Sigmoid colon (tissue), 7 donors: ENCODE results near the gene NT5C1B. TPM values are rescaled to one million over a fixed set of nuclear protein-coding genes. Genes with fewer than 3 reads are reported as not detected.

Source experiments
- DNase-seq: peaks from one replicate; pipeline ENCODE4 v3.0.0-alpha.2; 2019
- H3K27ac ChIP-seq, 4 donors: fragments of 200-600 bp; sonication (generic); one replicate each; pipeline ENCODE4 v1.5.1; 2016 to 2019; ENCODE audit warnings: mild to moderate bottlenecking in 1 of 4
- H3K27me3 ChIP-seq, 3 donors: fragments of 200-600 bp; sonication (generic); one replicate each; pipeline ENCODE4 v1.5.1; 2019; ENCODE audit warnings: mild to moderate bottlenecking in 1 of 3
- H3K36me3 ChIP-seq, 4 donors: fragments of 200-600 bp; sonication (generic); one replicate each; pipeline ENCODE4 v1.5.1; 2016 to 2019
- H3K4me1 ChIP-seq, 4 donors: fragments of 200-600 bp; sonication (generic); one replicate each; pipeline ENCODE4 v1.5.1; 2017 to 2019
- H3K4me3 ChIP-seq, 4 donors: fragments of 200-600 bp; sonication (generic); one replicate each; pipeline ENCODE4 v1.5.1; 2017 to 2019; ENCODE audit warnings: mild to moderate bottlenecking in 2 of 4, moderate library complexity in 1 of 4
- H3K9me3 ChIP-seq, 4 donors: fragments of 200-600 bp in 3 of 4; sonication (generic) in 3 of 4; one replicate each; pipeline versions ENCODE4 v1.5.1 to v1.6.1; 2013 to 2019
- CTCF ChIP-seq, 4 experiments: fragments of 450-650 bp in 3 of 4; fragments of 200-600 bp in 1 of 4; IDR thresholded peaks; one replicate each; pipeline ENCODE4 v1.5.1; 2016 to 2019; ENCODE audit warnings: antibody characterized with exemption in 4 of 4, mild to moderate bottlenecking in 3 of 4, moderate library complexity in 2 of 4
- EP300 ChIP-seq, 4 donors: sonication (generic); formaldehyde crosslinking; IDR thresholded peaks; one replicate each; pipeline ENCODE4 v1.6.1; 2017; ENCODE audit warnings: antibody characterized with exemption in 4 of 4
- POLR2A ChIP-seq, 2 donors: fragments of 450-650 bp; IDR thresholded peaks; one replicate each; pipeline ENCODE4 v1.6.1; 2016; ENCODE audit warnings: antibody characterized with exemption in 2 of 2, mild to moderate bottlenecking in 2 of 2, moderate library complexity in 2 of 2
- POLR2AphosphoS5 ChIP-seq, 4 donors: sonication (generic); formaldehyde crosslinking; IDR thresholded peaks; one replicate each; pipeline ENCODE4 v1.6.1; 2017; ENCODE audit warnings: antibody characterized with exemption in 4 of 4
- WGBS, 2 donors: extraction: QIAGEN DNeasy Blood & Tissue Kit; methylation state at CpG; one replicate each; pipeline ENCODE4 v1.1.7; 2013; 5-methylcytosine and 5-hydroxymethylcytosine counted together
- intact Hi-C: fragments of 100-400 bp; cut with DNase I; formaldehyde crosslinking; loops from one replicate; pipeline ENCODE4 v1.15.1; 2023
- polyA plus RNA-seq, 3 donors: library from polyadenylated mRNA; stranded (reverse); fragments of 200-250 nt; gene quantifications; one replicate each; pipeline ENCODE4 v1.2.3, GENCODE V29; 2013
- total RNA-seq, 4 donors: library from RNA; depleted of rRNA; stranded (reverse); fragments of >200 nt; gene quantifications; one replicate each; pipeline ENCODE4 v1.1.0, GENCODE V29; 2016
- donor health status: healthy with polysubstance abuse.
- donor health status: Bipolar disorder and iron deficiency.
- donor health status: healthy.

NT5C1B gene
- total and polyA plus RNA-seq, 7 donors, result not detected

GRCh38 chr2:18552351-18553077 lies 36.9 kb downstream of the NT5C1B start:
- Histone ChIP-seq H3K9me3 (no peaks in the 10 kb centered on the region), H3K36me3 (peaks cover 0 to 16% (median 6%) of the 10 kb centered on the region in 4 donors), H3K4me1 (peaks cover 0 to 17% (median 8%) of the 10 kb centered on the region in 4 donors), H3K27me3 (no peaks in the 10 kb centered on the region), H3K4me3 (no peak overlapping the region), H3K27ac (no peak overlapping the region)
- 86 to 93% methylated on average over 3 of the region's 3 CpGs for WGBS, 2 donors
- intact Hi-C loops, result loop anchor here (10.0 kb wide), 1 partner anchor 1352 kb away; the partner anchor contains the start of gene TTC32
- TF ChIP-seq CTCF (IDR thresholded peaks at IDR 0.05) (no peak), EP300 (IDR thresholded peaks at IDR 0.05) (no peak), POLR2A (IDR thresholded peaks at IDR 0.05) (no peak), POLR2AphosphoS5 (IDR thresholded peaks at IDR 0.05) (no peak)
- no peak for DNase-seq

- H3K36me3 ChIP-seq, result peaks cover 0 to 16% (median 6%) of the 10 kb centered on the region in 4 donors
- H3K4me3 ChIP-seq, result no peak overlapping the region
- intact Hi-C loops, result loop anchor here (10.0 kb wide), 1 partner anchor 1353 kb away; the partner anchor contains the start of gene TTC32
- peaks cover 0 to 18% (median 11%) of the 10 kb centered on the region in 4 donors for H3K4me1 ChIP-seq
- DNase-seq, result no peak
- H3K27me3 ChIP-seq, result no peaks in the 10 kb centered on the region
- WGBS, 2 donors, result 88 to 90% methylated on average over 2 of the region's 2 CpGs
- no peaks in the 10 kb centered on the region for H3K9me3 ChIP-seq
- H3K27ac ChIP-seq, result no peak overlapping the region
- no peak for TF ChIP-seq POLR2AphosphoS5 (IDR thresholded peaks at IDR 0.05)
- no peak for TF ChIP-seq EP300 (IDR thresholded peaks at IDR 0.05)
- no peak for TF ChIP-seq CTCF (IDR thresholded peaks at IDR 0.05)
- no peak for TF ChIP-seq POLR2A (IDR thresholded peaks at IDR 0.05)
Measured at GRCh38 chr2:18551623-18552022, 37.7 kb downstream of the NT5C1B start.

GRCh38 chr2:18551169-18551568 lies 38.2 kb downstream of the NT5C1B start:
- Histone ChIP-seq H3K27ac (no peak overlapping the region), H3K36me3 (peaks cover 0 to 16% (median 6%) of the 10 kb centered on the region in 4 donors), H3K9me3 (no peaks in the 10 kb centered on the region), H3K4me1 (peaks cover 0 to 22% (median 11%) of the 10 kb centered on the region in 4 donors), H3K4me3 (no peak overlapping the region), H3K27me3 (no peaks in the 10 kb centered on the region)
- intact Hi-C loops, result loop anchor here (10.0 kb wide), 1 partner anchor 1354 kb away; the partner anchor contains the start of gene TTC32
- no peak for DNase-seq
- WGBS, 2 donors, result 61 to 90% methylated on average over 1 of the region's 1 CpG
- no peak for TF ChIP-seq EP300 (IDR thresholded peaks at IDR 0.05)
- no peak for TF ChIP-seq POLR2A (IDR thresholded peaks at IDR 0.05)
- no peak for TF ChIP-seq POLR2AphosphoS5 (IDR thresholded peaks at IDR 0.05)
- no peak for TF ChIP-seq CTCF (IDR thresholded peaks at IDR 0.05)

- 93 to 97% methylated on average over 2 of the region's 2 CpGs for WGBS, 2 donors
- Histone ChIP-seq H3K27me3 (no peaks in the 10 kb centered on the region), H3K27ac (no peak overlapping the region), H3K4me3 (no peak overlapping the region), H3K36me3 (peaks cover 0 to 13% (median 5%) of the 10 kb centered on the region in 4 donors), H3K4me1 (peaks cover 0 to 26% (median 11%) of the 10 kb centered on the region in 4 donors), H3K9me3 (no peaks in the 10 kb centered on the region)
- no peak for DNase-seq
- TF ChIP-seq EP300 (IDR thresholded peaks at IDR 0.05) (no peak), CTCF (IDR thresholded peaks at IDR 0.05) (no peak), POLR2AphosphoS5 (IDR thresholded peaks at IDR 0.05) (no peak), POLR2A (IDR thresholded peaks at IDR 0.05) (no peak)
- intact Hi-C loops, result loop anchor here (10.0 kb wide), 1 partner anchor 1354 kb away; the partner anchor contains the start of gene TTC32
Measured at GRCh38 chr2:18550433-18550832, 38.9 kb downstream of the NT5C1B start.
